Measurements from ENCODE around the gene RSRC1.

Gene RSRC1

GRCh38 chr3:158272081-158272480 is 162.2 kb downstream of the RSRC1 start:
- Histone ChIP-seq H2BK5ac (ENCODE audit: low read depth, low read length, poor library complexity, severe bottlenecking) (no peak overlapping the region), H3K36me3 (ENCODE audit: control insufficient read depth in 1 of 2, insufficient read depth in 2 of 2, low read depth in 1 of 2, low read length in 2 of 2) (peaks cover 0 to 4% of the 10 kb centered on the region in 2 experiments), H3K4me1 (ENCODE audit: control insufficient read depth, insufficient read depth, low read depth, low read length) (no peaks in the 10 kb centered on the region), H2BK120ac (ENCODE audit: low read depth, low read length) (no peak overlapping the region), H2BK12ac (ENCODE audit: low read length in 2 of 2) (no peak overlapping the region), H3K23ac (ENCODE audit: low read length in 2 of 2) (no peak overlapping the region), H3K4me2 (ENCODE audit: low read length, poor library complexity, severe bottlenecking) (no peak overlapping the region), H3K9ac (ENCODE audit: low read length) (no peak overlapping the region), H4K91ac (ENCODE audit: low read length) (no peak overlapping the region), H2AFZ (ENCODE audit: low read depth, low read length) (no peak overlapping the region), H3K4me3 (ENCODE audit: insufficient read depth in 1 of 2, low read depth in 1 of 2, low read length in 2 of 2) (no peak overlapping the region), H2AK5ac (ENCODE audit: low read length, severe bottlenecking) (no peak overlapping the region), H3K9me3 (ENCODE audit: control insufficient read depth, low read length) (peaks cover 25% of the 10 kb centered on the region), H2BK15ac (ENCODE audit: low read depth, poor library complexity, severe bottlenecking) (no peak overlapping the region), H3K4ac (ENCODE audit: low read depth in 1 of 2, low read length in 2 of 2) (no peak overlapping the region), H3K79me1 (replicated peaks; ENCODE audit: low read length, poor library complexity, severe bottlenecking) (peaks cover 3% of the 10 kb centered on the region), H3K27ac (ENCODE audit: low read length, poor library complexity, severe bottlenecking) (no peak overlapping the region), H4K8ac (ENCODE audit: low read length) (no peak overlapping the region), H3K27me3 (ENCODE audit: control insufficient read depth in 1 of 2, insufficient read depth in 1 of 2, low read length in 2 of 2) (no peaks in the 10 kb centered on the region), H3K18ac (ENCODE audit: low read depth in 1 of 2, low read length in 2 of 2) (no peak overlapping the region), H3K14ac (ENCODE audit: low read length in 2 of 2) (no peak overlapping the region)
- no peak for DNase-seq
- 97% methylated on average over 5 of the region's 6 CpGs for WGBS

- Histone ChIP-seq H2AK5ac (ENCODE audit: low read length, severe bottlenecking) (no peak overlapping the region), H3K27me3 (ENCODE audit: control insufficient read depth in 1 of 2, insufficient read depth in 1 of 2, low read length in 2 of 2) (no peaks in the 10 kb centered on the region), H3K9me3 (ENCODE audit: control insufficient read depth, low read length) (peaks cover 17% of the 10 kb centered on the region), H2BK15ac (ENCODE audit: low read depth, poor library complexity, severe bottlenecking) (no peak overlapping the region), H3K27ac (ENCODE audit: low read length, poor library complexity, severe bottlenecking) (no peak overlapping the region), H3K4me1 (ENCODE audit: control insufficient read depth, insufficient read depth, low read depth, low read length) (no peaks in the 10 kb centered on the region), H2BK12ac (ENCODE audit: low read length in 2 of 2) (no peak overlapping the region), H3K4ac (ENCODE audit: low read depth in 1 of 2, low read length in 2 of 2) (no peak overlapping the region), H3K4me3 (ENCODE audit: insufficient read depth in 1 of 2, low read depth in 1 of 2, low read length in 2 of 2) (no peak overlapping the region), H2BK120ac (ENCODE audit: low read depth, low read length) (no peak overlapping the region), H3K36me3 (ENCODE audit: control insufficient read depth in 1 of 2, insufficient read depth in 2 of 2, low read depth in 1 of 2, low read length in 2 of 2) (peaks cover 0 to 13% of the 10 kb centered on the region in 2 experiments), H4K8ac (ENCODE audit: low read length) (no peak overlapping the region), H2BK5ac (ENCODE audit: low read depth, low read length, poor library complexity, severe bottlenecking) (no peak overlapping the region), H3K23ac (ENCODE audit: low read length in 2 of 2) (no peak overlapping the region), H3K79me1 (replicated peaks; ENCODE audit: low read length, poor library complexity, severe bottlenecking) (peaks cover 3% of the 10 kb centered on the region), H4K91ac (ENCODE audit: low read length) (no peak overlapping the region), H3K14ac (ENCODE audit: low read length in 2 of 2) (no peak overlapping the region), H3K9ac (ENCODE audit: low read length) (no peak overlapping the region), H3K4me2 (ENCODE audit: low read length, poor library complexity, severe bottlenecking) (no peak overlapping the region), H3K18ac (ENCODE audit: low read depth in 1 of 2, low read length in 2 of 2) (no peak overlapping the region), H2AFZ (ENCODE audit: low read depth, low read length) (no peak overlapping the region)
- no CpG with 5 or more reads among the region's 1 CpG for WGBS
- DNase-seq, result no peak
Measured at GRCh38 chr3:158273656-158274055, 163.8 kb downstream of the RSRC1 start.

GRCh38 chr3:158278187-158278586 is 168.3 kb downstream of the RSRC1 start:
- H3K27me3 ChIP-seq (ENCODE audit: control insufficient read depth in 1 of 2, insufficient read depth in 1 of 2, low read length in 2 of 2), result no peaks in the 10 kb centered on the region
- H3K79me1 ChIP-seq (replicated peaks; ENCODE audit: low read length, poor library complexity, severe bottlenecking), result no peaks in the 10 kb centered on the region
- H2AK5ac ChIP-seq (ENCODE audit: low read length, severe bottlenecking), result no peak overlapping the region
- H4K8ac ChIP-seq (ENCODE audit: low read length), result no peak overlapping the region
- no peak overlapping the region for H3K9ac ChIP-seq (ENCODE audit: low read length)
- H3K14ac ChIP-seq (ENCODE audit: low read length in 2 of 2), result no peak overlapping the region
- no peak overlapping the region for H3K4me3 ChIP-seq (ENCODE audit: insufficient read depth in 1 of 2, low read depth in 1 of 2, low read length in 2 of 2)
- H2AFZ ChIP-seq (ENCODE audit: low read depth, low read length), result no peak overlapping the region
- H3K4ac ChIP-seq (ENCODE audit: low read depth in 1 of 2, low read length in 2 of 2), result no peak overlapping the region
- no peak overlapping the region for H2BK5ac ChIP-seq (ENCODE audit: low read depth, low read length, poor library complexity, severe bottlenecking)
- no peak overlapping the region for H2BK15ac ChIP-seq (ENCODE audit: low read depth, poor library complexity, severe bottlenecking)
- H3K9me3 ChIP-seq (ENCODE audit: control insufficient read depth, low read length), result peaks cover 8% of the 10 kb centered on the region
- no peak overlapping the region for H4K91ac ChIP-seq (ENCODE audit: low read length)
- H2BK12ac ChIP-seq (ENCODE audit: low read length in 2 of 2), result no peak overlapping the region
- no peak overlapping the region for H2BK120ac ChIP-seq (ENCODE audit: low read depth, low read length)
- no peak overlapping the region for H3K23ac ChIP-seq (ENCODE audit: low read length in 2 of 2)
- no peaks in the 10 kb centered on the region for H3K4me1 ChIP-seq (ENCODE audit: control insufficient read depth, insufficient read depth, low read depth, low read length)
- H3K27ac ChIP-seq (ENCODE audit: low read length, poor library complexity, severe bottlenecking), result no peak overlapping the region
- H3K36me3 ChIP-seq (ENCODE audit: control insufficient read depth in 1 of 2, insufficient read depth in 2 of 2, low read depth in 1 of 2, low read length in 2 of 2), result peaks cover 0 to 13% of the 10 kb centered on the region in 2 experiments
- WGBS, result 88% methylated on average over 2 of the region's 3 CpGs
- no peak overlapping the region for H3K18ac ChIP-seq (ENCODE audit: low read depth in 1 of 2, low read length in 2 of 2)
- no peak for DNase-seq
- no peak overlapping the region for H3K4me2 ChIP-seq (ENCODE audit: low read length, poor library complexity, severe bottlenecking)

- Histone ChIP-seq H2AFZ (ENCODE audit: low read depth, low read length) (no peak overlapping the region), H3K36me3 (ENCODE audit: control insufficient read depth in 1 of 2, insufficient read depth in 2 of 2, low read depth in 1 of 2, low read length in 2 of 2) (peaks cover 0 to 11% of the 10 kb centered on the region in 2 experiments), H3K4me3 (ENCODE audit: insufficient read depth in 1 of 2, low read depth in 1 of 2, low read length in 2 of 2) (no peak overlapping the region), H3K27me3 (ENCODE audit: control insufficient read depth in 1 of 2, insufficient read depth in 1 of 2, low read length in 2 of 2) (no peaks in the 10 kb centered on the region), H3K23ac (ENCODE audit: low read length in 2 of 2) (no peak overlapping the region), H2BK120ac (ENCODE audit: low read depth, low read length) (no peak overlapping the region), H2BK5ac (ENCODE audit: low read depth, low read length, poor library complexity, severe bottlenecking) (no peak overlapping the region), H3K4ac (ENCODE audit: low read depth in 1 of 2, low read length in 2 of 2) (no peak overlapping the region), H3K9ac (ENCODE audit: low read length) (no peak overlapping the region), H4K8ac (ENCODE audit: low read length) (no peak overlapping the region), H3K27ac (ENCODE audit: low read length, poor library complexity, severe bottlenecking) (no peak overlapping the region), H3K4me1 (ENCODE audit: control insufficient read depth, insufficient read depth, low read depth, low read length) (no peaks in the 10 kb centered on the region), H3K9me3 (ENCODE audit: control insufficient read depth, low read length) (peaks cover 8% of the 10 kb centered on the region), H3K14ac (ENCODE audit: low read length in 2 of 2) (no peak overlapping the region), H3K18ac (ENCODE audit: low read depth in 1 of 2, low read length in 2 of 2) (no peak overlapping the region), H3K79me1 (replicated peaks; ENCODE audit: low read length, poor library complexity, severe bottlenecking) (no peaks in the 10 kb centered on the region), H3K4me2 (ENCODE audit: low read length, poor library complexity, severe bottlenecking) (no peak overlapping the region), H4K91ac (ENCODE audit: low read length) (no peak overlapping the region), H2BK15ac (ENCODE audit: low read depth, poor library complexity, severe bottlenecking) (no peak overlapping the region), H2BK12ac (ENCODE audit: low read length in 2 of 2) (no peak overlapping the region), H2AK5ac (ENCODE audit: low read length, severe bottlenecking) (no peak overlapping the region)
- DNase-seq, result no peak
Measured at GRCh38 chr3:158279609-158280008, 169.7 kb downstream of the RSRC1 start.

Measured in mesenchymal stem cell (in vitro differentiated cells and primary cell).